Measurements from ENCODE around the gene EIF5AL1.

EIF5AL1 gene

GRCh38 chr10:79494871-79495705 lies 17.2 kb upstream of the EIF5AL1 start:
- no peak for TF ChIP-seq CTCF (IDR thresholded peaks at IDR 0.05)

GRCh38 chr10:79495791-79496190 lies 16.5 kb upstream of the EIF5AL1 start:
- no peak for TF ChIP-seq CTCF (IDR thresholded peaks at IDR 0.05)

GRCh38 chr10:79496896-79497295 lies 15.4 kb upstream of the EIF5AL1 start:
- TF ChIP-seq CTCF (IDR thresholded peaks at IDR 0.05), result no peak

GRCh38 chr10:79498291-79498829 lies 14.0 kb upstream of the EIF5AL1 start:
- no peak for TF ChIP-seq CTCF (IDR thresholded peaks at IDR 0.05)

GRCh38 chr10:79502561-79503309 lies 9.6 kb upstream of the EIF5AL1 start:
- TF ChIP-seq CTCF (IDR thresholded peaks at IDR 0.05), result peak; percentile 34

GRCh38 chr10:79505829-79506228 lies 6.5 kb upstream of the EIF5AL1 start:
- no peak for TF ChIP-seq CTCF (IDR thresholded peaks at IDR 0.05)

- TF ChIP-seq CTCF (IDR thresholded peaks at IDR 0.05), result no peak
Measured at GRCh38 chr10:79507440-79508167, 4.7 kb upstream of the EIF5AL1 start.

All from LNCAP (cell line).